Uterus (tissue), 2 donors: ENCODE results near the gene ECSIT.

Experiments used
- POLR2A ChIP-seq, 2 donors: fragments of 450-650 bp; IDR thresholded peaks; one replicate each; pipeline ENCODE4 v1.6.1; 2016; ENCODE audit warnings: antibody characterized with exemption in 2 of 2, mild to moderate bottlenecking in 1 of 2, moderate library complexity in 1 of 2
- TF ChIP-seq, protein P1 (sequence below), 4 experiments: fragments of 200-600 bp in 2 of 4; fragments of 450-650 bp in 2 of 4; sonication (generic) in 2 of 4; IDR thresholded peaks; one replicate each; pipeline ENCODE4 v1.5.1; 2016 to 2019; ENCODE audit warnings: antibody characterized with exemption in 4 of 4, mild to moderate bottlenecking in 2 of 4, moderate library complexity in 1 of 4

DNA sequence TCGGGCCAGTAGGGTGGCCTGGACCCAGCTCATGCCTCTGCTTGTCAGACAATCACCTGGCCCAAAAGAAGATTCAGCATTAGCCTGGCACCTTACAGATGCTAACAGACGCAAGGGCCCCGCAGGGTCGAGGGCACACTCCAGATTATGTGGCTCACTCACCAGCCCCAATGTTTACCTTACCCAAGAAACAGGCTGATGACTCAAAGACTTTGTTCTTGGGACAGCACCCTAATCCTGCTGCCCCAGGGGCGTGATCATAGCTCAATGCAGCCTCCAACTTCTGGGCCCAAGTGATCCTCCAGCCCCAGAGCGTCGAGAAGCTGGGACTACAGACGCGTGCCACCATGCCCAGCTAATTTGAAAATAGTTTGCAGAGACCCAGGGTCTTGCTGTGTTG, 9.8 kb downstream of the ECSIT start:
- TF ChIP-seq, protein P1, sequence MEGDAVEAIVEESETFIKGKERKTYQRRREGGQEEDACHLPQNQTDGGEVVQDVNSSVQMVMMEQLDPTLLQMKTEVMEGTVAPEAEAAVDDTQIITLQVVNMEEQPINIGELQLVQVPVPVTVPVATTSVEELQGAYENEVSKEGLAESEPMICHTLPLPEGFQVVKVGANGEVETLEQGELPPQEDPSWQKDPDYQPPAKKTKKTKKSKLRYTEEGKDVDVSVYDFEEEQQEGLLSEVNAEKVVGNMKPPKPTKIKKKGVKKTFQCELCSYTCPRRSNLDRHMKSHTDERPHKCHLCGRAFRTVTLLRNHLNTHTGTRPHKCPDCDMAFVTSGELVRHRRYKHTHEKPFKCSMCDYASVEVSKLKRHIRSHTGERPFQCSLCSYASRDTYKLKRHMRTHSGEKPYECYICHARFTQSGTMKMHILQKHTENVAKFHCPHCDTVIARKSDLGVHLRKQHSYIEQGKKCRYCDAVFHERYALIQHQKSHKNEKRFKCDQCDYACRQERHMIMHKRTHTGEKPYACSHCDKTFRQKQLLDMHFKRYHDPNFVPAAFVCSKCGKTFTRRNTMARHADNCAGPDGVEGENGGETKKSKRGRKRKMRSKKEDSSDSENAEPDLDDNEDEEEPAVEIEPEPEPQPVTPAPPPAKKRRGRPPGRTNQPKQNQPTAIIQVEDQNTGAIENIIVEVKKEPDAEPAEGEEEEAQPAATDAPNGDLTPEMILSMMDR (IDR thresholded peaks at IDR 0.05): no peak
- no peak for TF ChIP-seq POLR2A (IDR thresholded peaks at IDR 0.05)
